ENCODE results near the gene SNED1. TPM values are rescaled to one million over a fixed set of nuclear protein-coding genes. Genes with fewer than 3 reads are reported as not detected.

The SNED1 gene
- total RNA-seq, 4 donors from 2014 or later: 18.5 to 87.1 (median 21.9) TPM

DNA sequence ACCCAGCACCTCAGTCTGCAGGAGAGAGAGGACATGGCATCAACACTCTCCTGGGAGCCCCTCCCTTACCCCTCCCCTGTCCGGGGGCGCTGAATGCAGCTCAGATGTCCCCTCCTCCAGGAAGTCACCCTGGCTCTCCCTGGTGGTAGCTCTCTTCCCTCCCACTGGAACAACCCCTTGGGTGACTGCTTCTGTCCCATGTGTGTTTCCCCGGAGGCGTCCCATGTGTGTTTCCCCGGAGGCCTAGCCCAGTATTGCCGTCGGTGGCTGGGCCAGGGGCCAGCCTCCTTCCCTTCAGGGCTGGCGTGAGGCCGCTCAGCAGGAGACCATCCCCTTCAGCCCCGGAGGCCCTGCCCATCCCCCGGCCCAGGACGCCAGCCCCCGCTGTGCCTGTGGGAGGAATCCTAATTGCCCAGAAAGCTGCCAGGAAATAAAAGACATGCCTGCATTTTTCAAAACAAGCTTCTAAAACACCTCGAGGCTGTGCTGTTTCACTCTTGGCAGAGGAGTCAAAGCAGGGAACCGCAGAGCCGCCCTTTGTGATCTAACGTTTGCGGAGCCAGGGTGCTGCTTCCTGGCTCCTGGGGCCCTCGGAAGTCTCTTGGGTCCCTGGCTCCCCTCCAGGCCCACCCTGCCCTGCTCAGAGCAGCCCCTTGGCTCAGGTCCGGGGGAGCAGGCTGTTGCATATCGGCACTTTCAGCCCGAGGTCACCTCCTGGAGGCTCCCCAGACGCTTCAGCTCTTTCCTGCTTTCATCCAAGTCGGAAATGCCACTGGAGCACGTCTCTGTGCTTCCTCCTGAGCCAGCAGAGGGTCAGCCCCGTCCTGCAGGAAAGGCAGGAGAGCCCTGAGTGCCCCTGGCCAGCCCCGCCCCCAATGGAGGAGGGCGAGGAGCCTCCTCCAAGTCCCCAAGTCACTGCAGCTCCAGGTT lies 11.4 kb downstream of the SNED1 start:
- intact Hi-C loops (cut with DNase I; ENCODE audit: low total_unique reads): no loop called here
- Histone ChIP-seq H3K36me3 (no peaks in the 10 kb centered on the region), H3K27me3 (no peaks in the 10 kb centered on the region), H3K9me3 (peaks cover 0 to 6% of the 10 kb centered on the region in 2 donors), H3K27ac (peak overlapping the region; percentile 78 to 81), H3K4me3 (peak overlapping the region; percentile 15 to 18), H3K4me1 (no peaks in the 10 kb centered on the region)
- no peak for TF ChIP-seq POLR2A (IDR thresholded peaks at IDR 0.05)
- TF ChIP-seq, protein P1, sequence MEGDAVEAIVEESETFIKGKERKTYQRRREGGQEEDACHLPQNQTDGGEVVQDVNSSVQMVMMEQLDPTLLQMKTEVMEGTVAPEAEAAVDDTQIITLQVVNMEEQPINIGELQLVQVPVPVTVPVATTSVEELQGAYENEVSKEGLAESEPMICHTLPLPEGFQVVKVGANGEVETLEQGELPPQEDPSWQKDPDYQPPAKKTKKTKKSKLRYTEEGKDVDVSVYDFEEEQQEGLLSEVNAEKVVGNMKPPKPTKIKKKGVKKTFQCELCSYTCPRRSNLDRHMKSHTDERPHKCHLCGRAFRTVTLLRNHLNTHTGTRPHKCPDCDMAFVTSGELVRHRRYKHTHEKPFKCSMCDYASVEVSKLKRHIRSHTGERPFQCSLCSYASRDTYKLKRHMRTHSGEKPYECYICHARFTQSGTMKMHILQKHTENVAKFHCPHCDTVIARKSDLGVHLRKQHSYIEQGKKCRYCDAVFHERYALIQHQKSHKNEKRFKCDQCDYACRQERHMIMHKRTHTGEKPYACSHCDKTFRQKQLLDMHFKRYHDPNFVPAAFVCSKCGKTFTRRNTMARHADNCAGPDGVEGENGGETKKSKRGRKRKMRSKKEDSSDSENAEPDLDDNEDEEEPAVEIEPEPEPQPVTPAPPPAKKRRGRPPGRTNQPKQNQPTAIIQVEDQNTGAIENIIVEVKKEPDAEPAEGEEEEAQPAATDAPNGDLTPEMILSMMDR (IDR thresholded peaks at IDR 0.05): peak in 1 of 4 experiments; percentile 43
- peak; percentile 70 to 76 for DNase-seq

GRCh38 chr2:241010531-241011295 lies 12.3 kb downstream of the SNED1 start:
- H3K9me3 ChIP-seq: no peaks in the 10 kb centered on the region
- intact Hi-C loops (cut with DNase I; ENCODE audit: low total_unique reads): no loop called here
- peak overlapping the region; percentile 78 to 81 for H3K27ac ChIP-seq
- no peaks in the 10 kb centered on the region for H3K27me3 ChIP-seq
- H3K4me1 ChIP-seq: no peaks in the 10 kb centered on the region
- no peaks in the 10 kb centered on the region for H3K36me3 ChIP-seq
- peak overlapping the region; percentile 15 to 18 for H3K4me3 ChIP-seq
- DNase-seq: peak in 1 of 2 donors; percentile 14
- TF ChIP-seq POLR2A (IDR thresholded peaks at IDR 0.05): no peak
- TF ChIP-seq, protein P1 (IDR thresholded peaks at IDR 0.05): no peak

DNA sequence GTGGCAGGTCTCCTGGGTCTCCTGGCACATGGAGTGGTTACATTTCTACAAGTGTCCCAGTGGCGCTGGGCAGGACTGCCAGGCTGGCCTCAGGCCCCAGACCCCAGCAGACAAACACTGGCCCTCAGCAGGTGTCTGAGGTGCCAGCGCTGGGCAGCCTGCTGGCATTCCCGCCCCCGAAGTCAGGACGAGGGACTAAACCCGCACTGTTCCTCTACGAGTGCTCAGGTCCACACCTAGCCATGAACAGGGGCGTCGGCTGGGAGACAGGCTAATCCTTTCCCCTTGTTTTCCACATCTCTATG lies 12.8 kb downstream of the SNED1 start:
- Histone ChIP-seq H3K36me3 (no peaks in the 10 kb centered on the region), H3K9me3 (no peaks in the 10 kb centered on the region), H3K27me3 (no peaks in the 10 kb centered on the region), H3K4me1 (no peaks in the 10 kb centered on the region), H3K27ac (peak overlapping the region in 1 of 2 donors; percentile 81), H3K4me3 (no peak overlapping the region)
- intact Hi-C loops (cut with DNase I; ENCODE audit: low total_unique reads): no loop called here
- no peak for DNase-seq
- TF ChIP-seq, protein P1 (IDR thresholded peaks at IDR 0.05): no peak
- TF ChIP-seq POLR2A (IDR thresholded peaks at IDR 0.05): no peak

DNA sequence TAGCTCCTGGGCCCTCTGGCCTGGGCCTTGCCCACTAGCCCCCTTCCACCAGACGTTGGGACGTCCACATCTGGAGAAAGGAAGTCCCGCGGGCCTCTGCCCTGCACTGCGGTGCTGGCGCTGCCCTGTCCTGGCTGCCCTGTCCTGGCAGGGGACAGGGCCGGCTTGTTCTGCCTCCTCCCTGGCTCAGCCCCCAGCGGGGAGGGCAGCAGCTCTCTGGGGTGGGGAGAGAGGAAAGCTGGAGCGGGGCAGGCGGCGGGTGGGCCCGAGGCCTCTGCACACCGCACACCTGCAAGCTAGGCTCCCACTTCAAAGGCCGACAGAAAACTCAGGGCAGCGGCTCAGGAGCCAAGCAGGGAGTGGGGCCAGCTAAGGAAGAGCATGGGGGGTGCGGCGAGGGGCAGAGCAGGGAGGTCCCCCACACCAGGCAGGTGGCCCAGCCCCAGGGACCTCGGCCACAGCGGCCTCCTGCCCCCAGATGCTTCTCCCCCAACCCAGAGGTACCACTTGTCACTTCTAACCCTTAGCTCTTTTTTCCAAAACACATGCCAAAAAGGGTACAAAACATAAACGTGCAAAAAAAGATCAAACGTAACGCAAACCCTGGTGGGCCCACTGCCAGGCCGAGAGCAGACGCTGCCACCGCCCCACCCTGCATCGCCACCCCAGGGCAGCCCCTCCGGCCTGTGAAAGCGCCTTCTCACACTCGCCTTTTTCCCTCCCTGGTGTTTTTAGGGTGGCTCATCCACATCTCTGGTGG lies 13.5 kb downstream of the SNED1 start:
- no peak for TF ChIP-seq POLR2A (IDR thresholded peaks at IDR 0.05)
- TF ChIP-seq, protein P1 (IDR thresholded peaks at IDR 0.05): no peak
- H3K36me3 ChIP-seq: no peaks in the 10 kb centered on the region
- H3K9me3 ChIP-seq: no peaks in the 10 kb centered on the region
- no peaks in the 10 kb centered on the region for H3K27me3 ChIP-seq
- DNase-seq: peak in 1 of 2 donors; percentile 17
- peak overlapping the region in 1 of 2 donors; percentile 81 for H3K27ac ChIP-seq
- H3K4me3 ChIP-seq: no peak overlapping the region
- no peaks in the 10 kb centered on the region for H3K4me1 ChIP-seq
- intact Hi-C loops (cut with DNase I; ENCODE audit: low total_unique reads): no loop called here
